ENCODE data around the gene PDZRN3.

The PDZRN3 gene

DNA sequence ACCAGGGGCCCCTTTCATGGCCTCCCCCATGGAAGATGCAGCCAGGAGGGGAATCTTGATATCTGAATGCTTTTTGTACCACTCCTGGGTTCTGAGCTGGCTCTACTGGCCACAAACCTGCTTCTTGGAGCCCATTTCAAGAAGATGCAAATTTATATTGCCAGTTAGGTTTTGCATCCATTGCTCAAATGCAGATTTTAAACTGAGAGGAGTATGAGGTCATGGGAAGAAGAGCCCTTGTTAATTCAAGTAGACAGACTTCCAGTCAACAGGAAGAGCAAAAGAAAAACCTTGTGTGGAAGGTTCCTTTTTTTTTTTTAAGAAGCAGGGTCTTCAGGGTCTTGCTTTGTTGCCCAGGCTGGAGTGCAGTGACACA lies 133.5 kb downstream of the PDZRN3 start:
- TF ChIP-seq, protein P1, sequence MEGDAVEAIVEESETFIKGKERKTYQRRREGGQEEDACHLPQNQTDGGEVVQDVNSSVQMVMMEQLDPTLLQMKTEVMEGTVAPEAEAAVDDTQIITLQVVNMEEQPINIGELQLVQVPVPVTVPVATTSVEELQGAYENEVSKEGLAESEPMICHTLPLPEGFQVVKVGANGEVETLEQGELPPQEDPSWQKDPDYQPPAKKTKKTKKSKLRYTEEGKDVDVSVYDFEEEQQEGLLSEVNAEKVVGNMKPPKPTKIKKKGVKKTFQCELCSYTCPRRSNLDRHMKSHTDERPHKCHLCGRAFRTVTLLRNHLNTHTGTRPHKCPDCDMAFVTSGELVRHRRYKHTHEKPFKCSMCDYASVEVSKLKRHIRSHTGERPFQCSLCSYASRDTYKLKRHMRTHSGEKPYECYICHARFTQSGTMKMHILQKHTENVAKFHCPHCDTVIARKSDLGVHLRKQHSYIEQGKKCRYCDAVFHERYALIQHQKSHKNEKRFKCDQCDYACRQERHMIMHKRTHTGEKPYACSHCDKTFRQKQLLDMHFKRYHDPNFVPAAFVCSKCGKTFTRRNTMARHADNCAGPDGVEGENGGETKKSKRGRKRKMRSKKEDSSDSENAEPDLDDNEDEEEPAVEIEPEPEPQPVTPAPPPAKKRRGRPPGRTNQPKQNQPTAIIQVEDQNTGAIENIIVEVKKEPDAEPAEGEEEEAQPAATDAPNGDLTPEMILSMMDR (IDR thresholded peaks at IDR 0.05; ENCODE audit: low read depth, low read length, missing control alignments): no peak
- H3K4me3 ChIP-seq (replicated peaks; ENCODE audit: low read depth, low read length): no peak overlapping the region
- DNase-seq (ENCODE audit: extremely low read depth, low read depth): no peak

DNA sequence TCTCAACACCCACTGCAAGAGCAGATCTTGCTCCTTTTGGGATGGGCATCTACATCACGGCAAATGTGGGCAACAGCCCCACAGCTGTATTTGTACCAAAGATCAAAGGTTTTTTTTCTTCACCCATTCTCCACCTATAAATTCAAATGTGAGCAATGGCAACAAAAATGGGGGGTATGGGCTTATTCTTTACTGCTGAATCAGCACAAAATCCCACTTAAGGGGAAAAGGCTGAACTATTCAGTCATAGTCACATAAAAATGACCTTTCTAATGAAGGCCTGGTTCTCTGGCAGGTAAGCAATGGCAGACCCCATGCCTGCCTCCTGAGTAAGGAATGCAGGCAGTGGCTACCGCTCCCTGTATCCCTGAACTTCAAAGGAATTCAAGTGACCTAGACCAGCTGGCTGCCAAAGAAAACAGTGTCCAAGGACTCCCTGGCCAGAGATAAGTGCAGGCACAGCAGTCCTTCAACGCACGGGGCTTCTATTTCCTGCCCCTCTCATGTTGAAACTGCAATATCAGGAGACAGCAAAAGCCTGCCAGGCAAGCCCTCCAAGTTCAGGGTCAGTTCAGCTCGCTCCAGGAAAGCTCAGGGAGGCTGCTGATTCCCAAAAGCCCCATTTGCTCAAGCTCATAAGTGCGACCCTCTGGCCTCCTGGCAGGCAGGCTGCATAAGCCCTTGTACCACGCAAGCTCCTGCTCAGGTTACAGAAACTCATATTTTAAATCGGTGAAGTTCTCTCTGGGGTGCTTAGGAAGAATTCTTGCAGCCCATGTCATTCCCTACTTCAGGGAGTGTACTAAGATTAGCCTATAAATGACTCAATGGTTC lies 134.1 kb downstream of the PDZRN3 start:
- DNase-seq (ENCODE audit: extremely low read depth, low read depth): no peak
- TF ChIP-seq, protein P1 (IDR thresholded peaks at IDR 0.05; ENCODE audit: low read depth, low read length, missing control alignments): no peak
- no peak overlapping the region for H3K4me3 ChIP-seq (replicated peaks; ENCODE audit: low read depth, low read length)

DNA sequence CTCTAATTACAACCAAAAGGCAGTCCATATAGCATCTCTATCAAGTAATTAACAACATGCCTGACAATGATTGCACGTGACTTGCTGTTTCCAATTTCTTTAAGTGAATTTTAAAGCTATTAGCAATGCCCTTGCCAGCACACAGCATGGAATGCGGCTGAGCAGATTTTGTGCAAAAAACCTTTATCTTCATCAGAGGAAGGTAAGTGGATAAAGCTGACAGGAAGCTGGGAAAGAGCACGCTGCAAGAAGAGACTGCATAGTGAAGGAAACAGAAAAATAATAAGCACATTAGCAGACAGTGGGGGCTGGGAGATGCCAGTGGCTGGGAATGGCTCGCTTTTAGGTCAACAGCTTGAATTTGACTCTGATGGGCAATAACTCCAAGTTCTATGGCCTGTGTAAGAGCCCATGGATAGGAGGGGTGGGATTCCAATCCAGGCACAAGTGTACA lies 138.8 kb downstream of the PDZRN3 start:
- no peak overlapping the region for H3K4me3 ChIP-seq (replicated peaks; ENCODE audit: low read depth, low read length)
- no peak for DNase-seq (ENCODE audit: extremely low read depth, low read depth)
- TF ChIP-seq, protein P1 (IDR thresholded peaks at IDR 0.05; ENCODE audit: low read depth, low read length, missing control alignments): no peak

DNA sequence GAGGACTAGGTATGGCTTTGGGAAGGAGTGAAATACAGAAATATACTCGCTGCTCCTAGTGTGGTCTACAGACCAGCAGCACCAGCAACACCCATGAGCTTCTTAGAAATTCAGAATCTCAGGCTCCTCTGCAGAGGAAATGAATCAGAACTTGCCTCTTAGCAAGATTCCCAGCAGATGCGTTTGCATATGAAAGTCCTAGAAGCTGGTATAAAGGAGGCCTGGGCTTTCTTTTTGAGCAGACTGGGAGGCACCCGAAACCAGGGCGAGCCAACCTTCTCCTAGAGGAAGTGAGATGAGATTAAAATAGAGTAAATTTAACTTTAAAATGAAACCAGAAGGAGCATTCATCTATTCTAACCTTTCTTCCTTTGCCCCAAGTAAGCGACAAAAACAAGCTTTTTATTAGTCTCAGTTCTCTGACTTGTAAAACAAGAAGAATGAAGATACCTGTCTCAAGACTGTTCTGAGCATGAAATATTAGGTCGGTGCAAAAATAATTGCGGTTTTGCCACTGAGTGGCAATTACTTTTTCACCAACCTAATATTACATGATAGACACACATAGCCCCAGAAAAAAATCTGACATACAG lies 140.0 kb downstream of the PDZRN3 start:
- no peak for DNase-seq (ENCODE audit: extremely low read depth, low read depth)
- TF ChIP-seq, protein P1 (IDR thresholded peaks at IDR 0.05; ENCODE audit: low read depth, low read length, missing control alignments): no peak
- H3K4me3 ChIP-seq (replicated peaks; ENCODE audit: low read depth, low read length): no peak overlapping the region

DNA sequence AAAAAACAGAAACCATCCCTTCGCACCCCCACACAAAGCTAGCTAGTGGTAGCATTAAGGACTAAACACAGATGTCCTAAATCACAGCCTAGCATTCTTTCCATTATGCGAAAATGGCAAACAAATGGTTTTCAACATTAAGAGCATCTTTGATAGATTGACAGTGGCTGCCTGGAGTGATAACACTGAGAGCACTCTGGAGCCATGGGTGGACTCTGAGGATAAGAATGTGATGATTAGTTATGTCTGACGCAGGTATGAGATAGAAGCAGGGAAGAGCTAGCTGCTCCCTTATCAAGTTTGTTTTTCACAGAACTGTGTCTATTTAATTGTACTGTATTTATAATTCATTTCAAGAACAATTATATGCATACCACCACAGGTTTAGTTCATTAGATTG lies 142.9 kb downstream of the PDZRN3 start:
- H3K4me3 ChIP-seq (replicated peaks; ENCODE audit: low read depth, low read length): no peak overlapping the region
- TF ChIP-seq, protein P1 (IDR thresholded peaks at IDR 0.05; ENCODE audit: low read depth, low read length, missing control alignments): no peak
- no peak for DNase-seq (ENCODE audit: extremely low read depth, low read depth)

DNA sequence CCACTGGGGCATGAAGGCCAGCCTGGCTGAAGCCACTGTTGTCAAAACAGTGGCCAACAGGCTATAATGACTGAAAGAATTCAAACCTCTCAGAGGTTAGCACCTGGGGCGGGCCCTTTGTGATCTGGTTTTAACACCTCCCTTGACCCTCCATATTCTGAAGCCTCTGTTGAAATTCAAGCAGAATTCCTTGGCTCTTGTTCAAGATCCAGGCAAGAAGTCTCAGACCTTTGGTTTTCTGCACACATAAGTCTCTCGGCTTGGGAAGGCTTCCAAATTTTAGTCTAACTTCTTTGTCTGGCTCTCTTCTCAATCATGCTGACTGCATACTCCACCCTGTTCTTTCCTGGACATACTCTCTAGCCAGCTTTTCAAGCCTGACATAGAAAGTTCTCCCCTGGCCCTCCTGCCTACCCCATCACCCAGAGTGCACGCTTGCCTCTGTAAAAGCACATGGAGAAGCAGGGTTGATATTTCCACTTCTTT lies 144.5 kb downstream of the PDZRN3 start:
- TF ChIP-seq, protein P1 (IDR thresholded peaks at IDR 0.05; ENCODE audit: low read depth, low read length, missing control alignments): no peak
- H3K4me3 ChIP-seq (replicated peaks; ENCODE audit: low read depth, low read length): no peak overlapping the region
- no peak for DNase-seq (ENCODE audit: extremely low read depth, low read depth)

All from HFF-Myc (cell line).